Hepatic stellate cell (primary cell): ENCODE results near the gene ZNHIT3.
A peak's percentile ranks its signal among the peaks of the same experiment; 100 is the strongest.
"Not testable (repeated sequence)": the region's sequence is repeated elsewhere in the genome, so short reads cannot be mapped to it uniquely, and the experiment has no call there.

Experiments used
- DNase-seq: peaks from one replicate; pipeline ENCODE4 v3.0.0; 2011; ENCODE audit warnings: low spot score

ZNHIT3 gene

DNA sequence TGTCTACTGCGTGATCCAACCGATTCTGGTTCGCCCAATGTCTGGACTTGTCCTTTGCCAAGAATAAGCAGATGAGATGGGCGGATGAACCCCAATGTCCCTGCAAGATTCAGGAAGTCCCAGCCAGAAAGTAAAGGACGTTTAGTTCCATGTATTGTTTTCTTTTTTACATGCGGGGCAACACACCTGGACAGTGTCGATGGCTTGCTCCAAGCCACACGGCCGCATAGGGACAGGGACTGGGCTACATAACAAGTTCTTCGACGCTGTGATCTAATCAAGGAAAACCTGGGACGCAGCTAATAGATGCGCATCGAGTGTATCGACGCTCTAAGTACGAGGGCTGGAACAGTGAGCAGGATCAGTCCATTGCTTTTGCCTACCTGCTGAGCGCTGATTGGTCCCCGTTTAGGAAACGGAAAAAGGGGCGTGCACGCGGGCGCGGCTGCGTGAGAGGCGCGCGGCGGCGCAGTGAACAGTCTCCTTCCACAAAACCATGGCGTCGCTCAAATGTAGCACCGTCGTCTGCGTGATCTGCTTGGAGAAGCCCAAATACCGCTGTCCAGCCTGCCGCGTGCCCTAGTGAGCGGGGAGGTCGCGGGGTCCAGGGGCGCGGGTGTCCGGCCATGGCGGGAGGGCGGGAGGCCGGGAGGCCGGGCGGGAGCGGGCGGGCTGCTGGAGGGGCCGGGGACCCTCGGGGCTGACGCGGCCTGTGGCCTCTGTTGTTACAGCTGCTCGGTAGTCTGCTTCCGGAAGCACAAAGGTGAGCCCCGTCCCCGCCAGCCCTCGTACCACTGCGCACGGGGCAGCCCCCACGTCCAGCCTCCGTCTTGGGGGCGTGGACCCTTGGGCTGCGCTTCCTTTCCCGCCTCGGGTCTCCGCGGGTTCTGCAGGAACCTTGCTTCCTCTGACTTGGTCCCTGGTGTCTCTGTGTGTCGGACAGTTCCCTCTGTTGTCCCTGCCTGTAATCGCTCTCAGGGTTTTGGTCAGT, at the start of gene ZNHIT3:
TSS of gene ZNHIT3 (plus strand) at position 478 of the 991 bp plus-strand sequence. CDS start at position 497, 19 bp downstream.
- peak; percentile 97 for DNase-seq

DNA sequence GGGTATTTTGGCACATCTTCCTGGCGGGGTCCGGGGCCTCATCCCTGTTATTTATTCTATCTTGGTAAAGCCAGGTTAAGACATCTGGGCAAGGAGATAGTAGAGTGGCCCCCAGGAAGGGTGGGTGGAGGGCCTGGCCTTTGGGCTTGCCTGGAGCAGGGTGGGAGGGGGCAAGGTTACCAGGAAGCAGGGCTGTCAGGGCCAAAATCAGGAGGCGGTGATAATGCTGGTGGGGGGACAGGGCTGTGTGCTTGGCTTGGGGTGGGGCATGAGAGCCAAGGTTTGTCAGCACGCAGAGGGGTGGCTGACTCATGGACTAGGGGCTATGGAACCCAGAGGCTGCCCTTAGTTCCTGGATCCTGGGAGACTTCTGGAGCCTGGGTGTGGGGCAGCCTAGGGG, 44.7 kb upstream of the ZNHIT3 start:
- DNase-seq = not testable (repeated sequence)

- no peak for DNase-seq
Observed at GRCh38 chr17:36443777-36444176, 42.7 kb upstream of the ZNHIT3 start.

GRCh38 chr17:36449997-36450396, 36.5 kb upstream of the ZNHIT3 start:
- not testable (repeated sequence) for DNase-seq

DNA sequence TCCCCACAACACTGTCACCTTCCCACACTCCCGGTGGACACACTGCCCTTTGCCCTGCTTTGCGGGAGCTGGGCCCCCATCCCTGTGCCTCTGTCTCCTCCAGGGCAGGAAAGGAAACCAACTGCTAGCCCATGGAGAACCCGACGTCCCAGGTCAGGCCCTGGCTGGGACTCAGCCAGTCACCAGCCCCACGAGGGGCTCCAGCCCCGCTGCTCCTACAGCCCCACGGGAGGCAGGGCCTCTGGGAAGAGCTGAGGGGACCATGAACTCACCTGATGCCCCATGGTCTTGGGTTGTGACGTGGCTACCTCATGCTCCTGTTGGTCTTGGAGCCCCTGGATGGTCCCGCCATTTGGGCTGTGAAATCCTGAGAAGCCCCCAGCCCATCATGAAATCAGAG, 33.6 kb upstream of the ZNHIT3 start:
- DNase-seq = not testable (repeated sequence)

GRCh38 chr17:36457701-36458100, 28.8 kb upstream of the ZNHIT3 start:
- DNase-seq = not testable (repeated sequence)

- DNase-seq = no peak
Observed at GRCh38 chr17:36459045-36459444, 27.4 kb upstream of the ZNHIT3 start.

GRCh38 chr17:36459601-36460000, 26.9 kb upstream of the ZNHIT3 start:
- no peak for DNase-seq

DNA sequence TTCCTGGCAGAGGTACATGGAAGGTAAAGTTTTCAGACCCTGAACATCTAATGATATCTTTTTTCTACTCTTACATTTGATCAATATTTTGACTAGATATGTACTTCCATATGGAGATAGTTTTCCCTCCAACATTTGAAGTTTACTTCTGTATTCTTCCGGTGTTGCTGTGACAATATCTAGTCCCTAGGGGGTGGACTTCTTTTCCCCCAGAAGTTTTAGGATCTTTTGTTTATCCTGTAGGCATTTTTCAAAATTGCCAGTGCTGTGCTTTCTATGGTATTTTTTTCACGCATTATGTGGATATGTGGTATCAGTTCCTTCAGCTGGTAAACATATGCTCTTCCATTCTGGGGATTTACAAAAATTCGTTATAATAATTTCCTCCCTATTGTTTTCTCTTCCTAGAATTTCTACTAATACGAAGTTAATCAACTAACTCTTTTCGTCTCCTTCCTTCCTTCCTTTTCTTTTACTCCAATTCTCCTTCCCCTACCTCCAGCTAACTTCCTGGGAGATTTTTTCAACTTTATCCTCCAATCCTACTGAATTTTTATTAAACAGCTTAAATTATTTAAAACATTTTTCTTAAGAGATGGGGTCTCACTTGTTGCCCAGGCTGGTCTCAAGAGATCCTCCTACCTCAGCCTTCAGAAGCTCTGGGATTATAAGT, 26.1 kb upstream of the ZNHIT3 start:
- no peak for DNase-seq

GRCh38 chr17:36461330-36462110, 25.0 kb upstream of the ZNHIT3 start:
- DNase-seq = no peak

DNA sequence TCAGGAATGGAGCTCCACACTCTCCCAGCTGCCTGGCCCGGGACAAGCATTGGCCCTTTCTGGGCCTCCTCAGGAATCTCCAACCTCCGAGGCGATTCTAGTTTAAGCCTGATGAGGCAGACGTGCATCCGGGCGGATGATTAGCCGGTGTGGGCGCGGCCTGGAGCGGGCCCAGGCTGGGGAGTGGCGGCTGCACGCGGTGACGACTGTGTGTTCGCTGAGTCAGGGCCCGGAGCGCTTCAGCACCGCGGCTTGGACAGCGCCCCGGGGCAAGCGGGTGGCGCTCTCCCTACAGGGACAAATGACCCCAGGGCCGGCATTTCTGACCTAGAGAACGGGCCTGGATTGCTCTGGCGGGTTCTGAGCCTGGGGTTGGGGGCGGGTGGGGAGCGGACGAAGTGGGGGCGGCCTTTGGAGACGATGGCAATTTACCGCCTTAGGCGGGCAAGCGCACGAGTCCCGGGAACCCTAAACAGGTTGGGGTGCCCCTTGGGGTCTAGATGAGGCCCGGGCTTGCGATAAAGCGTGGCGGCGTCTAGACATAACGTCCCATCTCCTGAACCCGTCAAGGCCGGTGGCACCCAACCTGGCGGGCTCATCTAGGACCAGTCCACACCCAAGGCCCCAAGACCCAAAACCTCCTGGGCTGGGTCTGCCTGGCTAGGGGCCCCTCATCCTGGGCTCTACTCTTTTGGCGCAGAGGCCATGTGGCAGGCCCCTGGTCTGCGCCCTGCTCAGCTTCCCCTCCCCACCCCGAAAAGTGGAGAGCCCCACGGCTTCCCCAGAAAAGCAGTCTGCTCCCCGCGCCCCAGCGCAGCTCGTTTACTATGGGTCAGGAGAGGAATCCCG, 22.3 kb upstream of the ZNHIT3 start:
- DNase-seq = peak; percentile 79

- no peak for DNase-seq
Observed at GRCh38 chr17:36464765-36465088, 21.8 kb upstream of the ZNHIT3 start.

- no peak for DNase-seq
Observed at GRCh38 chr17:36468903-36469635, 17.4 kb upstream of the ZNHIT3 start.

DNA sequence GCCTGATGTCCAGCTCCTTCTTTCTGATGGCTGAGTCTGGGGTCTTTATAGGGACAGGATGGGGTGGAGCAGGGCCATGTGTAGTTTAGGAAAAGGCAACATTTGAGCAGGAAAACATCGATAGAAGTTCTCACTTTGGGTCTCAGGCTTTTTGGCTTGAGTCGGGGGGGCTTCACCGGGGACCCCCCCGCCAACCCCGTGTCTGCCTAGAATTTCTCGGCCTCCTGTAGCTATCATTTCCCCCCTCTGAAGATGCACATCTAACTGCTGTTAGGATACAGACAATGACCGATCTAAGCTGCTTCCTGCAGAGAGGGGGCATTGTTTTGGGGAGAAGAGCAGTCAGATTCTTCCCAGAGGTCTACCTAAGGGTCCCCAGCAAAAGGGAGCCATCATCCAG, 16.7 kb upstream of the ZNHIT3 start:
- no peak for DNase-seq

GRCh38 chr17:36470499-36470898, 16.0 kb upstream of the ZNHIT3 start:
- no peak for DNase-seq

DNA sequence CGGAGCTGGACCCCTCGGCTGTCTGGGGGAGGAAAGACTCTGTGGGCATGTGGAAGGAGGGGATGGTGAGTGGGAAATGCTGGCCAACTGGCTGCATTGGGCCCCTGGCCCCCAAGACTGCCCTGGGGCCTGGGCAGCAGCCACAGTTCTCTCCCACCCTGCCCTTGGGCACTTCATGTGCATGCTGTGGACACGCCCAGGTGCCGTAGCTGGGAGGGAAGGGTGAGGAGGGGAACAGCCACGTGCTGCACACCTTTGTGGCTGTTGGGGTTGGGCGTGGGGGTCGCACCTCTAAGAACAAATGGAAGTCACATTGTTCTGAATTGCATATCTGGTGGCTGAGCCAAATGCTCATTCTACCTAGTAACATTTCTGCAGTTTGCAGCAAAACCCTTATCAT, 11.9 kb upstream of the ZNHIT3 start:
- no peak for DNase-seq

GRCh38 chr17:36475346-36475970, 11.0 kb upstream of the ZNHIT3 start:
- DNase-seq = no peak

GRCh38 chr17:36481829-36482228, 4.7 kb upstream of the ZNHIT3 start:
- no peak for DNase-seq

DNA sequence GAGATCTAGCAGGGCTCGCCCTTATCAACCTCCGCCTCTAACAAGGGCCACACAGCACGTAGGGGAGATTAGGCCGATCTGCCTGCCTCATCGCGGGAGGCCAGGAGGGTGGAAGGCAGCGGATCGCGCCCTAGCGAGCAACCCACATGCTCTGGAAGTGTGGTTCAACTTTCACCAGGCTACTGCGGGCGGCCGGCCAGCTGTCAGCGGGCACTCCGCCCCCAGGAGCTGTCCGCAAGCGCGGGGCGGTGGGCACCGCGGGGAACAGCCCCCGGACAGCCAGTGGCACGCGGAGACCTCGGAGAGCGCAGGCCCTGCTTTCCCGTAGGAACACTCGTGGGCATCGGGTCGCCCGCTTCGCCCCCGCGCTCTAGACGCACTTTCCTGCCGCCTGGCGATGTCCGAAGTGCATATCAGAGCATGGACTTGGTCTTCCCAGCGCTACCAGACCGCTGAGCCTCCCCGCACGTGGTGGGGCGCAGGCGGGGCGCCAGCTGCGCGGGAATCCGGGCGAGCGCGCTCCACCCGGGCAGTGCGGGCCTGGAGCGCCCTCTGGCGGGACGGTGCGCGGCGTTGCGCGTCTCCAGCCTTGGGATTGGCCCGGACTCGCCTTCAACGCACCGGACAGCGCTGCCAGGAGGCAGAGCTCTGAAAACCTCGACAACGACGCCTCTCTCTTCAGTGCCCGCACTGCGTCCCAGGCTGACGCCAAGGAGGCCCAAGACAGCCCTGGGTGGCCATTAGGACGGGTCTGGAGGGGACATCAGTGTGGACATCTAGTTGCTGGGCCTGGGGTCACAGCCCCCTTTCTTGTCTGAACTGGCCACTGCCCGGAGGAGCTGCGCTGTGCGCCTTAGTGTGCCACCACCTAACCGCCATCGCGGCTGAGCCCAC, 3.6 kb upstream of the ZNHIT3 start:
- DNase-seq = peak; percentile 93
